Measurements from ENCODE around the gene TRIP10.
"Not testable (repeated sequence)": the region's sequence is repeated elsewhere in the genome, so short reads cannot be mapped to it uniquely, and the experiment has no call there.

TRIP10 gene

DNA sequence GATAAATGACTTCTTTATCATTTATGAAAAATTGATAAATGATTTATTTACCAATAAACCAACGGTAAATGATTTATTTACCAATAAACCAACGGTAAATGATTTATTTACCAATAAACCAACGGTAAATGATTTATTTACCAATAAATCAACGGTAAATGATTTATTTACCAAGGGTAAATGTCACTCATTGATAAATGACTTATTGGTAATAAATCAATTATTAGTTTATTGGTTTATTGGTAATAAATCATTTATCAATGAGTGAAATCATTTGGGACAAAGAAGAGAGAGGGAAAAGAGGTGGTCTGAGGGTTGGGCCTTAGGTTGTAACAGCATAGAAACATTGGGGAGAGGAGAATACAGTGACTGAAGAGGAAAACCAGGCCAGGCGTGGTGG, 54.5 kb downstream of the TRIP10 start:
- DNase-seq: no peak

DNA sequence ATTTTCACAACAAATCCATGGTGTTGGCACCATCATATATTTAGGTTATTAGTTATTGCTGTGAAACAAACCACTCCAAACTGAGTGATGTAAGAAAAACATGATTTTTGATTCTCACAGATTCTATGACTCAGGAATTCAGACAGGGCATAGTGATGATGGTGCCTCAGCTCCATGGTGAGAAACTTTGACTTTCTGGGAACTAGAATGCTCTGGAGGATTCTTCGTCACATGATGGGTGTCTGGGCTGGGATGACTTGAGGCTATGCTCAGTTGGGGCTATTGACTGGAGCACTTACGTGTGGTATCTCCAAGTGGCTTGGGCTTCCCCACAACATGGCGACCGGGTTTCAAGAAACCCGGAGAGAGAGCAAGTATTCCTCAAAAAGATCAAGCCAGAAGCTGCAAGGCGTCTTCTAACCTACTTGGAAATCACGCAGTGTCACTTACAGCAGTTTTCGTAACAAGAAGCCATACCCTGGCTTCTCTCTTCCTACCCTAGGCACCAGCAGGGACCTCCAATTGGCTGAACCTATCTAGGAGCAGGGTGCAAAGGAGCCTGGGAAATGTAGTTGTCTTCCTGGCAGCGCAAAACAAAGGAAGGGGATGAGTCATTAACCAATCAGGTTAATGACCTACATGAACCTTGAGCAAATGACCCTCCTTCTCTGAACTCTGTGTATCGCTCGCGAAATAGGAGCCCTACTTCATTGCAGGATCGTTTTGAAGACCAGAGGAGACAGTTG, 55.4 kb downstream of the TRIP10 start:
- DNase-seq: no peak

DNA sequence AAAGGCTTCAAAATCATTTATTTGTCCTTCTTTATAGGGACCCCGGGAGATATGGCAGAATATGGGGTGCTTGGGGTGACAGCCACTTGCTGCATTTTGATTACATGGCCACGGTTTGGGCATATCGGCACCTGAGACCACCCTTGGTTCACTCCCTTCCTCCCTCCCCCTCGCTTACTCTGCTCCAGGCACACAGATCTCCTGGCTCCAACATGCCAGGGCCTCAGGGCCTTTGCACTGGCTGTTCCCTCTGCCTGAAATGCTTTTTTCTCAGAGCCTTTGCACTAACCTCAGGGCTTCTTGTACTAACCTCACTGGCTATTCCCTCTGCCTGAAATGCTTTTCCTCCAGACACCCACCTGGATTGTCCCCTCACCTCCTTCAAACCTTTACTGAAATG, 56.8 kb downstream of the TRIP10 start:
- DNase-seq: no peak

DNA sequence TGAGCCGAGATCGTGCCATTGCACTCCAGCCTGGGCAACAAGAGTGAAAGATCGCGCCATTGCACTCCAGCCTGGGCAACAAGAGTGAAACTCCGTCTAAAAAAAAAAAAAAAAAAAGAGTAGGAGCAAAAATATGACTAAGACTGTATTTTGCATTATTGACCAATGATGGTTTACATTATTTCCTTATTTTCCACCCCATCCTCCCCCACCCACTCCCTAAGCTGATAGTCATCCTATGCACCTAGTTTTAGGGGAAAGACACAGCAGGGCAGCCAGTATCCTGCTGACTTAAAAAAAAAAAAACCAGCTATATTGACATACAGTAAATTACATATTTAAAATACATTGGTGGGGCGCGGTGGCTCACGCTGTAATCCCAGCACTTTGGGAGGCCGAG, 58.2 kb downstream of the TRIP10 start:
- DNase-seq: no peak

DNA sequence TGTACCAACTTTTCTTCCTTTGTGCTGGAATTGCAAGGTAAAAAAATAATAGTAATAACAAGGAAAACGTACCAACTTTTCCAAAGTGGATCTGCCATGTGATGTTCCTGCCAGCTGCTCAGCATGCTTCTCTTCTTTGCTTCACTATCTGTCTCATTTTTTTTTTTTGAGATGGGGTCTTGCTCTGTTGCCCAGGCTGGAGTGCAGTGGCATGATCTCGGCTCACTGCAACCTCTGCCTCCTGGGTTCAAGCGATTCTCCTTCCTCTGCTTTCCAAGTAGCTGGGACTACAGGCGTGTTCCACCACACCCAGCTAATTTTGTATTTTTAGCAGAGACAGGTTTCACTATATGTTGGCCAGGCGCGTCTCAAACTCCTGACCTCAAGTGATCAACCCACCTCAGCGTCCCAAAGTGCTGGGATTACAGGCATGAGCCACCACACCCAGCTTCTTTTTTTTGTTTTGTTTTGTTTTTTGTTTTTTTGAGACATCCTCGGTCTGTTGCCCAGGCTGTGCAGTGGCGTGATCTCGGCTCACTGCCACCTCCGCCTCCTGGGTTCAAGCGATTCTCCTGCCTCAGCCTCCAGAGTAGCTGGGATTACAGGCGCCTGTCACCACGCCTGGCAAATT, 60.8 kb downstream of the TRIP10 start:
- DNase-seq: not testable (repeated sequence)

DNA sequence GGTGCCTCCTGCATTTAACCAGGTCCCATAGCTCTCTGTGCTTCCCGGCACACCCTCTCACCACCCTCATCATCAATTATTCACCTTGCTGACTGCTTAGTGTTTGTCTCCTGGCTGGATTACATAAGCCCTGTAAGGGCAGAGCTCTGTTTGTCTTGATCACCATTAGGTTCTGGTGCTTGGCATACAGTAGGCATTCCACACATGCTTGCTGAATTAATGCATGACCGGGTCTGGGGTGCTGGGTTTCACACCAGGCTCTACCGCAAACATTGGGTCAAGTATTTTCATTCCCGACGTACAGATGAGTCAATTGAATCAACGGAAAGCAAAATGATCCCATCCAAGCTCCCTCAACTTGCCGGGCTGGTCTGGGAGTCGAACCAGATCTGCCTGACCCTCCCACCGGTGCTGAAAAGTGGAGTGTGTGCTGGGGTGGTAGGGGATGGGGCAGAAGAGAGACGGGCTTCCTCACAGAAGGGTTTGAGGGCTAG, 61.6 kb downstream of the TRIP10 start:
- DNase-seq: no peak
